ENCODE data around the gene CRMP1.

Gene CRMP1

DNA sequence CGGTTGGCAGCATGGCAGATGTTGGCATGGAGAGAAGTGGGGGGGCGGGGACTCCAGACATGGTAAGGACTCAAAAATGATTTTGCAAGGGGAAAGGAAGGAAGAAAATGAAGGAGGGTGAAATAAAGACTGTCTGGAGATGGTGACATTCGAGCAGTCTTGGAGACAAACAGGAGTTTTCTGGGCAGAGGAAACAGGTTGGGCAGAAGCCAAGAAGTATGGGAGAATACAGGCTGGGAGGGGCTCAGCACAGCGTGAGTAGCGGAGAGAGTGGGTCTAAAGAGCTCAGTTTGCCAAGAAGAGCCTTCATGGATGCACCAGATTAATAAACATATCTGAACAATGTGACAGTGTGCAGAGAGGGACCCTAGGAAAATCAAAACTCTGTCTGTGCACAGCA lies 13.3 kb upstream of the CRMP1 start:
- Mint-ChIP-seq H3K9me3 (peaks cover 27% of the 10 kb centered on the region), H3K27me3 (ENCODE audit: low read depth, poor library complexity) (peaks cover 54% of the 10 kb centered on the region), H3K4me1 (peaks cover 5% of the 10 kb centered on the region), H3K36me3 (ENCODE audit: low read depth) (no peaks in the 10 kb centered on the region), H3K4me3 (no peak overlapping the region), H3K27ac (no peak overlapping the region)
- TF ChIP-seq, protein P1, sequence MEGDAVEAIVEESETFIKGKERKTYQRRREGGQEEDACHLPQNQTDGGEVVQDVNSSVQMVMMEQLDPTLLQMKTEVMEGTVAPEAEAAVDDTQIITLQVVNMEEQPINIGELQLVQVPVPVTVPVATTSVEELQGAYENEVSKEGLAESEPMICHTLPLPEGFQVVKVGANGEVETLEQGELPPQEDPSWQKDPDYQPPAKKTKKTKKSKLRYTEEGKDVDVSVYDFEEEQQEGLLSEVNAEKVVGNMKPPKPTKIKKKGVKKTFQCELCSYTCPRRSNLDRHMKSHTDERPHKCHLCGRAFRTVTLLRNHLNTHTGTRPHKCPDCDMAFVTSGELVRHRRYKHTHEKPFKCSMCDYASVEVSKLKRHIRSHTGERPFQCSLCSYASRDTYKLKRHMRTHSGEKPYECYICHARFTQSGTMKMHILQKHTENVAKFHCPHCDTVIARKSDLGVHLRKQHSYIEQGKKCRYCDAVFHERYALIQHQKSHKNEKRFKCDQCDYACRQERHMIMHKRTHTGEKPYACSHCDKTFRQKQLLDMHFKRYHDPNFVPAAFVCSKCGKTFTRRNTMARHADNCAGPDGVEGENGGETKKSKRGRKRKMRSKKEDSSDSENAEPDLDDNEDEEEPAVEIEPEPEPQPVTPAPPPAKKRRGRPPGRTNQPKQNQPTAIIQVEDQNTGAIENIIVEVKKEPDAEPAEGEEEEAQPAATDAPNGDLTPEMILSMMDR (IDR thresholded peaks at IDR 0.05), result no peak
- DNase-seq, result no peak

DNA sequence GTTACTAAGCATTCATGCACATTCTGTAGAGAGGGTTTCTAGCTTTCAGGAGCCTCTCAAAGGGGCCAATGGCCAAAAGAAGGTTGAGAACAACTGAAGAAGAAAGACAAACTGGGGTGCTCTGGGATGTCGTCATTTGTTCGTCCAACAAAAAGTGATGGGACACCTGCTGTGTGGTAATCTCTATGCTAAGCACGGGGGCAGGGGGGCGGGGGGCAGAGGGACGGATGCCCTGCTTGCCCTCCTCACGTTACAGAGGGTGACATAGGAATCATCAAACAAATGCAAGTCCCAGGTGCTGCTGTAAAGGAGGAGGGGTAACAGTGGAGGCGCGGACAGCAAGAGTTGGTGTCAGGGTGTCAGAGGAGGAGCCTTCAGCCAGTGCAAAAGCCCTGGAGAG lies 12.8 kb upstream of the CRMP1 start:
- Mint-ChIP-seq H3K4me1 (peaks cover 5% of the 10 kb centered on the region), H3K27me3 (ENCODE audit: low read depth, poor library complexity) (peaks cover 58% of the 10 kb centered on the region), H3K9me3 (peaks cover 25% of the 10 kb centered on the region), H3K4me3 (no peak overlapping the region), H3K27ac (no peak overlapping the region), H3K36me3 (ENCODE audit: low read depth) (no peaks in the 10 kb centered on the region)
- no peak for DNase-seq
- TF ChIP-seq, protein P1 (IDR thresholded peaks at IDR 0.05), result no peak

DNA sequence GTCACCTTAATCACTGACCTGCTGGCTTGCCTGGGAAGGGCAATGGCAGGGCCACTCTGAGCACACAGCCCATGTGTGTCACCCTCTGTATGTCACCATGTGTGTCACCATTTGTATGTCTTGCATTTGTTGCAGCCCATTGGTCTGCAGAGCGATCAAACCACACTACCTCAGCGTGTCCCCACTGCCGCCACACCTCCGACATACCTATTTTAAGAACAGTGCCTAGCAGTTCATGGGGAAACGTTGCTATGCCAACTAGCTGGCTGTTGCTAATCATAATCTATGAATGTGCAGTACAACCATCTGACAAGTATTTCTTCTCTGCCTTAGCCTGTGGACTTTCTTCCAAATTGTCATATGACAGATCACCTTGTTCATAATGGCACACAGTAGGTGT lies 8.0 kb upstream of the CRMP1 start:
- peaks cover 20% of the 10 kb centered on the region for H3K9me3 Mint-ChIP-seq
- peaks cover under 1% of the 10 kb centered on the region for H3K4me1 Mint-ChIP-seq
- no peak overlapping the region for H3K27ac Mint-ChIP-seq
- no peak for DNase-seq
- TF ChIP-seq, protein P1 (IDR thresholded peaks at IDR 0.05), result no peak
- peaks cover 81% of the 10 kb centered on the region for H3K27me3 Mint-ChIP-seq (ENCODE audit: low read depth, poor library complexity)
- no peak overlapping the region for H3K4me3 Mint-ChIP-seq
- no peaks in the 10 kb centered on the region for H3K36me3 Mint-ChIP-seq (ENCODE audit: low read depth)

DNA sequence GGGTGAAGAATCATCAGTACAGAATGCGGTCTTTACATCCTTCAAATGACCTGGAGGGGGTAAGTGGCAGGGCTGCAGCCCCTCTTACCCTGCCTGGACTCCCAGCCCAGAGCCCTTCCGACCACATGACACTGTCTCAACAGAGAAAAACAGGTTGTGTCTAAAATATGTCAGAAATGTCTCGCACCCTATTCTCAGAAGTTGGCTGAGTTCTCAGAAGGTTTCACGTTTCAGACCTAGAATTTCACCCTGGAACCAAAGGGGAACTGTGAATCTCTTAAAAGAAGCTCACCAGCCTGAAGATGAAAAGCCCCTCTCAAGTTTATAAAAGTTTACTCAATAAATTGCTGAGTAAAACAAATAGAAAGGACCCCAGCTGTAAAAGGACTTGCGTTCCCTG lies 7.0 kb upstream of the CRMP1 start:
- peaks cover 82% of the 10 kb centered on the region for H3K27me3 Mint-ChIP-seq (ENCODE audit: low read depth, poor library complexity)

DNA sequence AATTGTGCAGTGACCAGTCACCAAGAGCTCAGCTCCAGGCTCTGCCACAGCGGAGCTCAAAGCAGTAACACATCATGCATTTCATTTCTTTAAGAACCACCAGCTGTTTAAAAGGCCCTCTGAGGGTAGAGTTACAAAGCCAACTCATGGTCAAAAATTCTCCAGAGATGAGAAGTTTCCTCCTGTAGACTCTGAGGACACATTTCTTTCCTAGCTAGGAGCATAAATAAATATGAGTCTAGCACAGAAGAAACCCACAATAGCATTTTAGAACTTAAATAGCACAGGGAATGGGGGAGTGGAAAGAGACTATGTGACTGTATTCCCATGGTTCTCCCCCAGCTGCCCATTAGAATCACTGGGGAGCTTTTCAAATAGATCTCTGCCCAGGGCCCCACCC lies 6.5 kb upstream of the CRMP1 start:
- no peaks in the 10 kb centered on the region for H3K36me3 Mint-ChIP-seq (ENCODE audit: low read depth)
- TF ChIP-seq, protein P1 (IDR thresholded peaks at IDR 0.05), result no peak
- H3K4me1 Mint-ChIP-seq, result peaks cover 7% of the 10 kb centered on the region
- no peak overlapping the region for H3K4me3 Mint-ChIP-seq
- H3K27me3 Mint-ChIP-seq (ENCODE audit: low read depth, poor library complexity), result peaks cover 82% of the 10 kb centered on the region
- no peak overlapping the region for H3K27ac Mint-ChIP-seq
- DNase-seq, result no peak
- peaks cover 20% of the 10 kb centered on the region for H3K9me3 Mint-ChIP-seq

More for the DNA sequence above, 7.0 kb upstream of the CRMP1 start:
- Mint-ChIP-seq H3K4me1 (peaks cover 2% of the 10 kb centered on the region), H3K36me3 (ENCODE audit: low read depth) (no peaks in the 10 kb centered on the region), H3K9me3 (peaks cover 20% of the 10 kb centered on the region), H3K27ac (no peak overlapping the region), H3K4me3 (no peak overlapping the region)
- no peak for DNase-seq
- TF ChIP-seq, protein P1 (IDR thresholded peaks at IDR 0.05), result no peak

DNA sequence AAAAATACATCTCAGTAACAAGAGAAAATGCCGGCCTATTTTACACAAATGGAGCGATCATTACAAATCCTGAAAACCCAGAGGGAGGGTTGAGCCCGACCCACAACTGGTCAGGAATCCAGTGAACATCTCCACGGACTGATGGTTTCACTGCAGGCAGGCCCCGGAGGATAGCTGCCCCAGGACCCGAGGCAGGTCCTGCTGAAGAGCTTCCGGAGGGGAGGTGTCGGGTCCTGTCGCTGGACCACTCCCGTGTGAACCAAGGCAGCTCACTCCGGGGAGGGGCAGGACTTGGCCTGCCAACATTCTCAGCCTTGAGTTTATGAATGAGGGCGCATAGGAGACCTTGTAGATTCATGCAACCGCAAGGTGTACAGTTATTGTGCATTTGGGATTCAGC lies 4.8 kb upstream of the CRMP1 start:
- H3K27me3 Mint-ChIP-seq (ENCODE audit: low read depth, poor library complexity), result peaks cover 87% of the 10 kb centered on the region
- H3K4me1 Mint-ChIP-seq, result peaks cover 20% of the 10 kb centered on the region
- no peak overlapping the region for H3K4me3 Mint-ChIP-seq
- no peak for DNase-seq
- H3K36me3 Mint-ChIP-seq (ENCODE audit: low read depth), result no peaks in the 10 kb centered on the region
- no peak overlapping the region for H3K27ac Mint-ChIP-seq
- peaks cover 20% of the 10 kb centered on the region for H3K9me3 Mint-ChIP-seq
- TF ChIP-seq, protein P1 (IDR thresholded peaks at IDR 0.05), result no peak

Data from nephron progenitor cell (in vitro differentiated cells).